K562 (cell line): ENCODE data around the gene CEP57. TPM values are rescaled to one million over a fixed set of nuclear protein-coding genes. Genes with fewer than 3 reads are reported as not detected.

Source experiments
- BCLAF1 ChIP-seq, 2 experiments: fragments of 450-650 bp in 1 of 2; IDR thresholded peaks; 2 replicates each; pipeline ENCODE4 v1.6.1; 2011 to 2017; ENCODE audit warnings: low read depth in 2 of 2, antibody characterized with exemption in 1 of 2, borderline replicate concordance in 1 of 2, low read length in 1 of 2, mild to moderate bottlenecking in 1 of 2, mixed read lengths in 1 of 2; ENCODE audit not compliant: control insufficient read depth in 1 of 2
- E2F8 ChIP-seq: fragments of 450-650 bp; IDR thresholded peaks from 2 replicates; pipeline ENCODE4 v1.7.1; 2018; ENCODE audit warnings: mild to moderate bottlenecking, low read depth; ENCODE audit not compliant: partially characterized antibody
- HMG20A ChIP-seq: fragments of 450-650 bp; formaldehyde crosslinking; conservative IDR thresholded peaks from 2 replicates; pipeline ENCODE4 v1.4.0; 2020; ENCODE audit warnings: mild to moderate bottlenecking, mixed read lengths
- NCOR1 ChIP-seq: fragments of 450-650 bp; IDR thresholded peaks from 2 replicates; pipeline ENCODE4 v1.6.1; 2016; ENCODE audit warnings: mild to moderate bottlenecking, moderate library complexity
- SAFB ChIP-seq: fragments of 200-400 bp; formaldehyde crosslinking; IDR thresholded peaks from 2 replicates; pipeline ENCODE4 v1.6.1; 2017; ENCODE audit warnings: low read depth, low read length, borderline replicate concordance
- SRSF1 ChIP-seq: fragments of 200-400 bp; formaldehyde crosslinking; IDR thresholded peaks from 2 replicates; pipeline ENCODE4 v1.6.1; 2017; ENCODE audit warnings: mild to moderate bottlenecking, low read depth, low read length, moderate library complexity
- SRSF9 ChIP-seq: fragments of 200-400 bp; formaldehyde crosslinking; IDR thresholded peaks from 2 replicates; pipeline ENCODE4 v1.6.1; 2017; ENCODE audit warnings: low read depth, low read length, borderline replicate concordance
- TEAD1 ChIP-seq, 2 experiments: fragments of 450-650 bp in 1 of 2; sonication (generic) in 1 of 2; formaldehyde crosslinking; IDR thresholded peaks; 2 replicates each; pipeline versions ENCODE4 v1.4.0 to v1.8.0; 2020 to 2022; ENCODE audit warnings: mild to moderate bottlenecking in 2 of 2, missing genetic modification reagents in 1 of 2
- ZNF3 ChIP-seq: fragments of 250-450 bp; sonication (Bioruptor Pico); IDR thresholded peaks from 2 replicates; pipeline ENCODE4 v1.5.0; 2021; ENCODE audit warnings: mild to moderate bottlenecking, moderate library complexity
- ZNF318 ChIP-seq, 2 experiments: fragments of 450-650 bp; IDR thresholded peaks; 2 replicates each; pipeline ENCODE4 v1.6.1; 2016; ENCODE audit warnings: mild to moderate bottlenecking in 2 of 2, borderline replicate concordance in 1 of 2, low read depth in 1 of 2, moderate library complexity in 1 of 2
- ZNF561 ChIP-seq: fragments of 450-650 bp; formaldehyde crosslinking; conservative IDR thresholded peaks from 2 replicates; pipeline ENCODE4 v1.4.0; 2020; ENCODE audit warnings: mild to moderate bottlenecking, moderate library complexity
- polyA plus RNA-seq, 8 experiments: library from polyadenylated mRNA; depleted of rRNA in 4 of 8; stranded (reverse) in 5 of 8; unstranded in 3 of 8; fragments of >200 nt; fragmentation: Nextera tagmentation in 2 of 8; fragmentation: Illumina TruSeq in 1 of 8; extraction: Ambion mirVana in 2 of 8; extraction: Trizol in 1 of 8; gene quantifications; 2 replicates each; pipeline versions ENCODE4 v1.2.1 to v1.2.3, GENCODE V29; 2011 to 2014; ENCODE audit warnings: inconsistent platforms in 1 of 8, missing spikeins in 1 of 8
- total RNA-seq, 7 experiments: library from RNA; depleted of rRNA in 6 of 7; stranded (reverse); fragments of >200 nt in 6 of 7; fragmentation: Illumina TruSeq in 2 of 7; extraction: Trizol in 2 of 7; gene quantifications; 2 replicates each; pipeline versions ENCODE4 v1.2.1 to v1.2.3, GENCODE V29; 2011 to 2021; ENCODE audit warnings: low replicate concordance in 1 of 7

CEP57 gene
- total and polyA plus RNA-seq, 9 of the 15 experiments (the other 6 are each of a cell fraction or from before 2014, with no cell fraction given) = 25.1 to 88.1 (median 65.2) TPM

GRCh38 chr11:95789506-95790122, 684 bp upstream of the CEP57 start, which contains the start of gene FAM76B (continued):
- TF ChIP-seq HMG20A (CRISPR knock-in tag) (no peak), TEAD1 (CRISPR knock-in tag; IDR thresholded peaks at IDR 0.05) (peak in 1 of 2 experiments; percentile 63; a peak in 1 of 4 replicates), E2F8 (peak; percentile 97), NCOR1 (peak; percentile 22; the same call in 1 of the 2 replicates), ZNF318 (IDR thresholded peaks at IDR 0.05; ENCODE audit: borderline replicate concordance in 1 of 2, low read depth in 1 of 2) (no peak), SRSF1 (no peak), ZNF3 (no peak), SRSF9 (no peak), ZNF561 (CRISPR knock-in tag) (no peak), SAFB (no peak), BCLAF1 (IDR thresholded peaks at IDR 0.05; ENCODE audit: borderline replicate concordance in 1 of 2, control insufficient read depth in 1 of 2, low read depth in 2 of 2, low read length in 1 of 2) (no peak)
